AG09319 (cell line): Measurements from ENCODE around the gene PRDM1.

Experiments used
- DNase-seq: peaks from one replicate; pipeline ENCODE4 v3.0.0-alpha.2; 2010; ENCODE audit warnings: low read depth; ENCODE audit errors: extremely low read depth
- TF ChIP-seq, protein P1 (sequence below): IDR thresholded peaks from 2 replicates; pipeline ENCODE4 v1.5.1; 2011; ENCODE audit warnings: low read depth, mild to moderate bottlenecking, inconsistent platforms, low read length, moderate library complexity

Gene PRDM1

DNA sequence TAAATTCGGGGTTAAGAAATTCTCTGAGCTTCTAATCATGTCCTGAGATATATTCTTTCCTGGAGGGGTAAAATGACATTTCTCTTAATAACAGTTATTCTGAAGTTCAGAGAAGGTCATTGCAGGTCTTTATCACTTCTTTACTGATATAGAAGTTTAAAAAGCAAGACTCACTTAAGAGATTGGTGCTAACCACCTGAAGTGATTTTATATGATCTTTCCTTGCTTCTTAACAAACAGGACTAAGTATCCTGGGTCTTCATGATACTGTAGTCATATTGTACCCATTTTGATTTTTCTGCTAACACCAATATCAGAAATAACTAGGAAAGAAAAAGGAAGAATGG is 39.3 kb upstream of the PRDM1 start:
- TF ChIP-seq, protein P1, sequence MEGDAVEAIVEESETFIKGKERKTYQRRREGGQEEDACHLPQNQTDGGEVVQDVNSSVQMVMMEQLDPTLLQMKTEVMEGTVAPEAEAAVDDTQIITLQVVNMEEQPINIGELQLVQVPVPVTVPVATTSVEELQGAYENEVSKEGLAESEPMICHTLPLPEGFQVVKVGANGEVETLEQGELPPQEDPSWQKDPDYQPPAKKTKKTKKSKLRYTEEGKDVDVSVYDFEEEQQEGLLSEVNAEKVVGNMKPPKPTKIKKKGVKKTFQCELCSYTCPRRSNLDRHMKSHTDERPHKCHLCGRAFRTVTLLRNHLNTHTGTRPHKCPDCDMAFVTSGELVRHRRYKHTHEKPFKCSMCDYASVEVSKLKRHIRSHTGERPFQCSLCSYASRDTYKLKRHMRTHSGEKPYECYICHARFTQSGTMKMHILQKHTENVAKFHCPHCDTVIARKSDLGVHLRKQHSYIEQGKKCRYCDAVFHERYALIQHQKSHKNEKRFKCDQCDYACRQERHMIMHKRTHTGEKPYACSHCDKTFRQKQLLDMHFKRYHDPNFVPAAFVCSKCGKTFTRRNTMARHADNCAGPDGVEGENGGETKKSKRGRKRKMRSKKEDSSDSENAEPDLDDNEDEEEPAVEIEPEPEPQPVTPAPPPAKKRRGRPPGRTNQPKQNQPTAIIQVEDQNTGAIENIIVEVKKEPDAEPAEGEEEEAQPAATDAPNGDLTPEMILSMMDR, result no peak
- DNase-seq, result no peak

DNA sequence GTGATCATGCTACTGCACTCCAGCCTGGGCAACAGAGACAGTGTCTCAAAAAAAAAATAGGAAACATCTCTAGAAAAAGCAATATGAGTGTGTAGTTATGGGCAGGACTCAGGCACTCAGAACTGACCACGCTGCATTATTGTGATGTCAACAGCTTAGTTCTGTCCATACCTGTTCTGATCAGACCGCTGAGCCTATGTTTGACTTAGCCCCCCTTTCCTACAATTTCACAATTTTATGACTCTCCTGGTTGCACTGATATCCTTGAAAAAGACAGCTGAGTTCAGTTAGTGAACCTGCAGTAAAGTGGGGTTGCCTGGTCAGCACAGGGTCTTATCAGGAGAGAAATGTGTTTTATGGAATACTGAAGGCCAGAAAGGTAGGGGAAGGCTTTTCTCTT is 37.8 kb upstream of the PRDM1 start:
- TF ChIP-seq, protein P1, result no peak

GRCh38 chr6:106050538-106050937 is 35.6 kb upstream of the PRDM1 start:
- DNase-seq, result no peak
- TF ChIP-seq, protein P1, result no peak

More for the DNA sequence above, 37.8 kb upstream of the PRDM1 start:
- DNase-seq, result no peak

DNA sequence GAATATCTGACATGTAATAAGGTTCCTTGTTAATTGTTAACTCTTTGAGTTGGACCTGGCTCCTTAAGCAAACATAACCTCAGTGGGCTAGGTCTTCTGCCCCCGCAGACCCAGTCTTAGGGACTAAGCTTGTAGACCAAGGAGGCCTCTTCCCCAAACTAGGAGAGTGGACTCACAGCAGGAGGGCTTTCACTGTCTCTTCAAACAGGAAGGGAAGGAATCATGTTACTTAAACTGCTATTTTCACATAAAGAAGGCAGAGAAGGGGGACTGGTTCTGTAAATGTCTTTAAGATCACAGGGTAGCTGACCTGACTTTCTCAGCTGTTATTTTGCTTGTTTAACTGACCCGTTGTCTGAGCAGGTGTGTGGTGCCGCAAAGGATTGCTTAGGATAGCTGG is 34.9 kb upstream of the PRDM1 start:
- no peak for DNase-seq
- TF ChIP-seq, protein P1, result no peak

GRCh38 chr6:106053484-106054205 is 32.5 kb upstream of the PRDM1 start:
- TF ChIP-seq, protein P1, result no peak

DNA sequence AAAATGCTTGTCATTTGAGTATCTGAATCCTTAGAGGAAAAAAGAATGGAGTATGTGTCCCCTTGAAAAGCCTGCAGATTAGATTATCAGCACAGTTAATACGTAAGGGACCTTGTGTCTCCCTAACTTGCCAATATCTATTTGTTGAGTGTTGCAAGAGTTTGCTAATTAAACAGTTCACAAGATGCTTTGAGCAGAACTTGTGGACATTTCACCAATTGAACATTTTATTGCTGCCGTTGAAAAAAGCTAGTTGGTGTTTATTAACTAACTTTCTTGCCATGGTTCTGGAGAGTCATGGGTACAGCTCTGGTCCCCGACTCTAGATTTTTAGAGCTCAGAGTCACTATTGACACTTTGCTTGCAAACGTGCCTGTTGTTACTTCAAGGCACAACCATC is 30.6 kb upstream of the PRDM1 start:
- TF ChIP-seq, protein P1, result no peak

More at GRCh38 chr6:106053484-106054205, 32.5 kb upstream of the PRDM1 start:
- no peak for DNase-seq

DNA sequence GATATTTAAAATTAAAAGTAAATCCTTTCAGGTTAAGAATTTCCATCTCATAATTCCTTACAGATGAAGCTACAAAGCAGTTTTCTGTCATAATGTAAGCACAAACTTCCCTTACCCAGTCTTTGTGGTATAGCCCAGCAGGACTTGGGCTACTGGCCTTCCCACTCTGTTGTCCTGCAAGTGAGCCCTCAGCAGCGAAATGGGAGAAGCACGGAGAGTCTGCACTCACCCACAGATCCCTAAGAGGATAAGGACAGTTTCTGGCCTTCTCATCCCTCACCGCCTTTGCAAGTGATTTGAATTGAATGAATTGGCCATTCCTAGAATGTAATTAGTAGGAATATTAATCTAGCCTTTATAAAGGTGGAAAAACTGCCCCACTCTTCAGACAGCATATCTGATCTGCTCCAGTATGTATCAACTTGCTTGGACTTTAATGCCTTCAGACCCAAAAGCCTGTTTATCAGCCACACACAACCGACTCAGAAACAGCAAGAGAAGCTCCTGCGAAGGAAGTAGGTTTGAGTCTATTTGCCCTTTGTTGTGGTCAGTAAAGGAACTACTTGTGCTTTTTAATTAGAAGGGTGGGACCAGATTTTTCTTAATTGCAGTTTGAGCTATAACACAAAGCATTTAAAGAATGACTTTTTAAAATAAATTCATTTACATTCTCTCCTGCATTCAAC is 29.9 kb upstream of the PRDM1 start:
- TF ChIP-seq, protein P1, result no peak
- no peak for DNase-seq

More for the DNA sequence above, 30.6 kb upstream of the PRDM1 start:
- no peak for DNase-seq
